Effector memory CD8-positive, alpha-beta T cell (primary cell): ENCODE data around the gene DOCK3.

Source experiments
- ATAC-seq: fragments of 150-1000 bp; cut with Tn5 transposase; replicated peaks from 2 replicates; pipeline ENCODE4 v1.10.0; 2021; ENCODE audit warnings: mild to moderate bottlenecking, moderate library complexity
- DNase-seq, 3 experiments: peaks; one replicate each; pipeline ENCODE4 v3.0.0; 2021
- H3K27ac Mint-ChIP-seq, 2 donors: one replicate each; pipeline ENCODE4 v1.8.0; 2022; ENCODE audit warnings: mild to moderate bottlenecking in 2 of 2, mixed read lengths in 2 of 2, moderate library complexity in 2 of 2
- H3K27me3 Mint-ChIP-seq, 2 donors: one replicate each; pipeline ENCODE4 v1.8.0; 2022; ENCODE audit warnings: mixed read lengths in 2 of 2
- H3K36me3 Mint-ChIP-seq: one replicate; pipeline ENCODE4 v1.8.0; 2022; ENCODE audit warnings: mild to moderate bottlenecking, moderate library complexity, mixed read lengths; ENCODE audit not compliant: insufficient read depth
- H3K4me1 Mint-ChIP-seq, 2 donors: one replicate each; pipeline ENCODE4 v1.8.0; 2022; ENCODE audit warnings: low read depth in 2 of 2, mixed read lengths in 2 of 2
- H3K4me3 Mint-ChIP-seq, 2 donors: one replicate each; pipeline ENCODE4 v1.8.0; 2022; ENCODE audit warnings: mild to moderate bottlenecking in 2 of 2, mixed read lengths in 2 of 2, moderate library complexity in 2 of 2
- H3K9me3 Mint-ChIP-seq, 2 donors: one replicate each; pipeline ENCODE4 v1.8.0; 2022; ENCODE audit warnings: mixed read lengths in 2 of 2

Gene DOCK3

DNA sequence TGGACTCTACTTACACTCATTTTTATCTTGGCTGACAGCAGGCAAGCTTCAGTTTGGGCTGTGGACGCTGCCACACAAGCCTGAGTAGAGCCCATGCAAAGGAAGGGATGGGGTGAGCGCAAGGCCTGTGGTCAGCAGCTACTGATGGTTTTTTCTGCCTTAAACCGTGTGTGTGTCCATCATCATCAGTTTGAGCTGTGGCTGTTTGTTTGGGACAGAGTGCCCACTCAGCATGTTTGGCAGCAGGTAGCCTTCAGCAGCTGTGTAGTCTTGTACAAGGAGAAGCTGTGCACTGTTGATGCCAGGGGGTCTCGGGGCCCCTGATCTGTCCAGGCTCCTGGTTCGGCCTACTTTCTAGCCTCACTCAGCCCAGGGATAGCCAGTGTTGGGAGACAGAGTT lies 719.8 kb downstream of the DOCK3 start:
- no peak for DNase-seq
- peaks cover 32 to 39% of the 10 kb centered on the region in 2 donors for H3K4me1 Mint-ChIP-seq
- ATAC-seq, result no peak
- no peaks in the 10 kb centered on the region for H3K9me3 Mint-ChIP-seq
- peak overlapping the region; percentile 81 to 87 for H3K27ac Mint-ChIP-seq
- peak overlapping the region; percentile 25 to 27 for H3K4me3 Mint-ChIP-seq
- H3K36me3 Mint-ChIP-seq, result peaks cover 68% of the 10 kb centered on the region
- no peaks in the 10 kb centered on the region for H3K27me3 Mint-ChIP-seq

- Mint-ChIP-seq H3K36me3 (peaks cover 60% of the 10 kb centered on the region), H3K4me1 (peaks cover 28 to 35% of the 10 kb centered on the region in 2 donors), H3K27ac (peak overlapping the region; percentile 81 to 87), H3K9me3 (no peaks in the 10 kb centered on the region), H3K27me3 (no peaks in the 10 kb centered on the region), H3K4me3 (peak overlapping the region in 1 of 2 donors; percentile 25)
- ATAC-seq (no peak), DNase-seq (no peak)
These were observed 720.9 kb downstream of the DOCK3 start for GRCh38 chr3:51395493-51396213.

DNA sequence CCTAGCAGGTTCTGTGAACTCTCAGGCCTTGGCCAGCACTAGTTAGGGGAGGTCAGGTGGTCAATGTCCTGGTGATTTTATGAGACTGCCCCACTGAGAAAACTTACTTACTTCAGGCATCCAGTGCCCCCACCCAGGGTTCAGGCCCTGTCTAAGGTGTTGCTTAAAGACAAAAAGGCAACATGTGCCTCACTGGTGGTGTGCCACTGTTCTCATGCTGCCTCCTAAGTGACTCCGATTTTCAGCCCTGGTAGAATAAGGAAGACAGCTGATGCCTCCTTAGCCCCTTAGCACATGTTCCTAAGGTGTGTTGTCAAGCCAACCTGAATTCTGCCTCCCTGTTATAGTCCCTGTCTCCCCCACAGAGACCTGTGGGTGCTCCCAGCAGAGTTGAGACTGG lies 721.7 kb downstream of the DOCK3 start:
- Mint-ChIP-seq H3K27me3 (no peaks in the 10 kb centered on the region), H3K4me1 (peaks cover 28 to 34% of the 10 kb centered on the region in 2 donors), H3K36me3 (peaks cover 67% of the 10 kb centered on the region), H3K4me3 (no peak overlapping the region), H3K9me3 (no peaks in the 10 kb centered on the region), H3K27ac (peak overlapping the region; percentile 8 to 73)
- DNase-seq, result no peak
- no peak for ATAC-seq

GRCh38 chr3:51397392-51397791 lies 722.7 kb downstream of the DOCK3 start:
- no peaks in the 10 kb centered on the region for H3K27me3 Mint-ChIP-seq
- ATAC-seq, result no peak
- no peak for DNase-seq
- no peak overlapping the region for H3K4me3 Mint-ChIP-seq
- no peaks in the 10 kb centered on the region for H3K9me3 Mint-ChIP-seq
- H3K36me3 Mint-ChIP-seq, result peaks cover 70% of the 10 kb centered on the region
- H3K4me1 Mint-ChIP-seq, result peaks cover 28 to 34% of the 10 kb centered on the region in 2 donors
- H3K27ac Mint-ChIP-seq, result peak overlapping the region; percentile 55 to 73

- Mint-ChIP-seq H3K4me3 (no peak overlapping the region), H3K27me3 (no peaks in the 10 kb centered on the region), H3K27ac (peak overlapping the region in 1 of 2 donors; percentile 72), H3K36me3 (peaks cover 64% of the 10 kb centered on the region), H3K4me1 (peaks cover 21 to 30% of the 10 kb centered on the region in 2 donors), H3K9me3 (no peaks in the 10 kb centered on the region)
- ATAC-seq (no peak), DNase-seq (no peak)
These were observed 724.0 kb downstream of the DOCK3 start for GRCh38 chr3:51398595-51399310.

DNA sequence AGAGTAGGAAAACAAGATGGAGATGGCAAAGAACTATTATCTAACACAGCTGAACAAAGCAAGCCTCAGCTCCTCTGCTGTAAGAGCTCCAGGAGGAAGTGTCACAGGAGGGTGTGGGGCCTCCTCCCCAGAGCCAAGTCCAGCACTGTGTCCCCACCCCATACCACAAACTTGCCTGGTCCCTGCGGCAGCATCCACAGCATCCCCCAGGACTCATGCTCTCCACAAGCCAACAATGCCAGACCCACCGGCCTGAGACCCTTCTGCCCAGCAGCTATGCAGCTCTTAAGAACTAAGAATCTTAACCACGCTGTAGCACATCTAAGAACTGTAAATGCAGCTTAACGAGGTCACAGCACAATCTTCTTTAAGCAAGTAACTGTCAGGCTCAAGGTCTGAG lies 725.4 kb downstream of the DOCK3 start:
- ATAC-seq (no peak), DNase-seq (no peak)
- Mint-ChIP-seq H3K27me3 (no peaks in the 10 kb centered on the region), H3K27ac (peak overlapping the region; percentile 6 to 83), H3K4me3 (no peak overlapping the region), H3K9me3 (no peaks in the 10 kb centered on the region), H3K4me1 (peaks cover 7 to 20% of the 10 kb centered on the region in 2 donors), H3K36me3 (peaks cover 51% of the 10 kb centered on the region)

DNA sequence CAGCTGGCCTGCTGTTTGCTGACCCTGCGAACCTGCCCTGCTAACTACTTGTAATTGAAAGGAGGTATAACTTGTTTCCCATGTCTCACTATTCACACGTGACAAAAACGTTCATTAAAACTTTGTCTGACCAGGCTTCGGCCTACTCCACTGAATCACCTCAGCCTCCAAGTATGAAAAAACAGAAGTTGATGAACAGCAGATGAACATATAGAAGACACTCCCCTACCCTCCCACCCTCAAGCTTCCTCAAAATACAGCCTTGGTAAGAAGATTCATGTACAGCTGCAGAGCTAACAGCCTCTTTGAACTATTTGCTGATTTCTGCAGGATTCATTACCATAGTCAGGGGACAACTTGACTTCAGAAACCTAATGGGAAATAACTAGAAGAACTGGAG lies 727.0 kb downstream of the DOCK3 start:
- Mint-ChIP-seq H3K4me3 (no peak overlapping the region), H3K4me1 (peaks cover 4 to 9% of the 10 kb centered on the region in 2 donors), H3K27ac (peak overlapping the region in 1 of 2 donors; percentile 70), H3K36me3 (peaks cover 44% of the 10 kb centered on the region), H3K9me3 (no peaks in the 10 kb centered on the region), H3K27me3 (no peaks in the 10 kb centered on the region)
- ATAC-seq (no peak), DNase-seq (no peak)

DNA sequence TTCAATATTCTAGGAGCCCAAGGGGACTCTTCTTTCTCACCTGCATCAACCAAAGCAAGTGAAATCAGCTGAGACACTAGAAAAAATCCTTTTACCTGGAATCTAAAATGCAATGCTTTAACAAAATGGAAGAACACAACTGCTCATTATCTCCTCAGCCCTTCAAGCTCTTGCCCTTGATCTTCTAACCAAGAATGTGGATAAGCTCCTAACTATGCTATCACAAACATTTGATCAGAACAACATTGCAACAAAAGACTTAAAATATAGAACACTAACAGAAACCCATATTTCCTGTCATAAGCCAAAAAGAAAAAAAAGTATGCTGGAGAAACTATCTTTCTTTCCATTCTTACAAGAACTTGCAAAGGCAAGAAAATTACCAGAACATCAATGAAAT lies 728.9 kb downstream of the DOCK3 start:
- H3K4me1 Mint-ChIP-seq, result peaks cover 4 to 7% of the 10 kb centered on the region in 2 donors
- H3K36me3 Mint-ChIP-seq, result peaks cover 45% of the 10 kb centered on the region
- ATAC-seq, result no peak
- no peaks in the 10 kb centered on the region for H3K9me3 Mint-ChIP-seq
- H3K27me3 Mint-ChIP-seq, result no peaks in the 10 kb centered on the region
- DNase-seq, result no peak
- peak overlapping the region; percentile 44 to 54 for H3K27ac Mint-ChIP-seq
- H3K4me3 Mint-ChIP-seq, result no peak overlapping the region

DNA sequence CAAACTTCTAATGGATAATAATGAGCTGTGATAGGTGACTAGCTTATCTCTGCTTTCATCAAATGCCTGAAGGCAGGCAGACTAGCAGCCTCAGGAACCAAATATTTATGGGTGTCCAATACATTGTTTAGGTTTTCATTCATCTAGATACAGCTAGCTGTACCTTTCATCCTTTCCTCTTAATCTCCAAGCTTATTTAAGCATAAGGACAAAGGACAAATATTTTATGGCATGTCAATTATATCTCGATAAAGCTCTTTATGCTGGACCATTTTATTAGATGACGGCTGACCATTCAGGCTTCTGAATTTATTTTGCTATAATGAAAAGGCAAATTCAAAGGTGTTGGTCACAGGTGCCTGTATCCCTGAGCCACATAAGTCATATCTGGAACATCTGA lies 733.3 kb downstream of the DOCK3 start:
- no peak overlapping the region for H3K4me3 Mint-ChIP-seq
- H3K36me3 Mint-ChIP-seq, result peaks cover 51% of the 10 kb centered on the region
- H3K9me3 Mint-ChIP-seq, result no peaks in the 10 kb centered on the region
- peaks cover 4 to 7% of the 10 kb centered on the region in 2 donors for H3K4me1 Mint-ChIP-seq
- no peaks in the 10 kb centered on the region for H3K27me3 Mint-ChIP-seq
- H3K27ac Mint-ChIP-seq, result no peak overlapping the region
- no peak for DNase-seq
- no peak for ATAC-seq

GRCh38 chr3:51408813-51409212 lies 734.1 kb downstream of the DOCK3 start:
- Mint-ChIP-seq H3K4me3 (no peak overlapping the region), H3K27ac (peak overlapping the region in 1 of 2 donors; percentile 28), H3K9me3 (no peaks in the 10 kb centered on the region), H3K27me3 (no peaks in the 10 kb centered on the region), H3K4me1 (peaks cover 4 to 5% of the 10 kb centered on the region in 2 donors), H3K36me3 (peaks cover 58% of the 10 kb centered on the region)
- ATAC-seq (no peak), DNase-seq (no peak)

DNA sequence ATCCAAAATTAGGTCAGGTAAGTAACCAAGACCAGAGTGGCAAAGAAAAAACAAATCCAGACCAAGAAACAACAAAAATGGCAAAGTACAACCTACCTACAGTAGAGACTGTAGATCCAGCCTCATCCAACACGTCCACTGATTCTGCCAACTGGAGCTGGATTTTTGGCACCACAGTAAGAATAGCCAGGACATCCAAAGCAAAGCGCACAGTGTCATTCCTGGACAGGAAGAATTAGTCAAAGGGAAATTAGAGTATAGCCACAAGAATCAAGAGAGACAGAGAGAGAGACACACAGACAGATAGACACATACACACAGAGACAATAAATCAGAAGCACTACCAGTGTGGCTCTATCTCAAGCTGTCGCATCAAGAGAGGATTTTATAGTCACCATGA lies 747.5 kb downstream of the DOCK3 start:
- DNase-seq, result no peak
- H3K36me3 Mint-ChIP-seq, result peaks cover 82% of the 10 kb centered on the region
- ATAC-seq, result no peak
- no peaks in the 10 kb centered on the region for H3K9me3 Mint-ChIP-seq
- H3K27me3 Mint-ChIP-seq, result no peaks in the 10 kb centered on the region
- no peaks in the 10 kb centered on the region for H3K4me1 Mint-ChIP-seq
- H3K27ac Mint-ChIP-seq, result peak overlapping the region in 1 of 2 donors; percentile 72
- H3K4me3 Mint-ChIP-seq, result no peak overlapping the region

- ATAC-seq (no peak), DNase-seq (no peak)
- peaks cover 91% of the 10 kb centered on the region for H3K36me3 Mint-ChIP-seq
- no peaks in the 10 kb centered on the region for H3K9me3 Mint-ChIP-seq
- no peak overlapping the region for H3K4me3 Mint-ChIP-seq
- no peaks in the 10 kb centered on the region for H3K4me1 Mint-ChIP-seq
- no peak overlapping the region for H3K27ac Mint-ChIP-seq
- no peaks in the 10 kb centered on the region for H3K27me3 Mint-ChIP-seq
These were observed 752.2 kb downstream of the DOCK3 start for GRCh38 chr3:51426921-51427320.

DNA sequence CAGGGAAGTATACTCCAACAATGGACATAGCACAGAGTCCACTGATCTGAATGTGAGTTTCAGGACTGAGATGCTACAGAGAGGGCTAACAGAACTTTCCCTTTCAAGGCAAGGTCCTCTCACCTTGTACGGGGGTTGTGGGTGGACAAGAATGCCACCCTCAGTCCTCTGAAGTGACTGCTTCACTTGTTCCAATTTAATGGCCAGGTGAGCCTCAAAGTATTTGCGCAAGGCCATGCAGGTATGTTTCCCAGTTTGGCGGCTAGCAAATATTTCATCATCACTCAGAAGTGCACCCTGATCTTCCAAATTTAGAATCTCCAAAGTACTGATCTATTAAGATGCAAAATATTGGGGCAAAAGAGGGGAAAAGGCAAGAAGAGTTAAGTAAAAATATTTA lies 754.4 kb downstream of the DOCK3 start:
- DNase-seq (no peak), ATAC-seq (no peak)
- no peaks in the 10 kb centered on the region for H3K27me3 Mint-ChIP-seq
- no peaks in the 10 kb centered on the region for H3K4me1 Mint-ChIP-seq
- no peak overlapping the region for H3K4me3 Mint-ChIP-seq
- H3K9me3 Mint-ChIP-seq, result no peaks in the 10 kb centered on the region
- peak overlapping the region in 1 of 2 donors; percentile 25 for H3K27ac Mint-ChIP-seq
- H3K36me3 Mint-ChIP-seq, result peaks cover 87% of the 10 kb centered on the region
